ENCODE results near the gene EHF.

GRCh38 chr11:34576331-34576730 is 44.6 kb upstream of the EHF start:
- TF ChIP-seq TSHZ1 (tag by site-specific recombination; IDR thresholded peaks at IDR 0.05; ENCODE audit: borderline replicate concordance) (no peak), ZBTB11 (tag by site-specific recombination; conservative IDR thresholded peaks at IDR 0.05; ENCODE audit: low read depth) (no peak), CTCF (tag by site-specific recombination; IDR thresholded peaks at IDR 0.05) (no peak), ZBTB48 (tag by site-specific recombination; IDR thresholded peaks at IDR 0.05) (no peak), ZFP41 (tag by site-specific recombination; IDR thresholded peaks at IDR 0.05; ENCODE audit: borderline replicate concordance) (no peak), ZNF639 (tag by site-specific recombination; IDR thresholded peaks at IDR 0.05) (no peak), ZNF624 (tag by site-specific recombination; IDR thresholded peaks at IDR 0.05) (no peak), ZNF292 (tag by site-specific recombination; IDR thresholded peaks at IDR 0.05; ENCODE audit: borderline replicate concordance, low read depth) (no peak), ZNF501 (tag by site-specific recombination; IDR thresholded peaks at IDR 0.05) (no peak)
